Large intestine (tissue), 3 donors: ENCODE data around the gene KCNC1. TPM values are rescaled to one million over a fixed set of nuclear protein-coding genes. Genes with fewer than 3 reads are reported as not detected.
A peak's percentile ranks its signal among the peaks of the same experiment; 100 is the strongest.

ENCODE experiments used
- DNase-seq, 2 donors: peaks; one replicate each; pipeline versions ENCODE4 v3.0.0 to v3.0.0-alpha.2; 2013
- H3K27ac ChIP-seq: one replicate; pipeline ENCODE4 v1.5.1; 2013; ENCODE audit warnings: low read length
- H3K27me3 ChIP-seq: 2 replicates; pipeline ENCODE4 v1.6.1; 2013; ENCODE audit warnings: low read length; ENCODE audit not compliant: control insufficient read depth, insufficient read depth
- H3K36me3 ChIP-seq: 2 replicates; pipeline ENCODE4 v1.6.1; 2013; ENCODE audit warnings: low read length; ENCODE audit not compliant: control insufficient read depth, insufficient read depth
- H3K4me1 ChIP-seq: one replicate; pipeline ENCODE4 v1.6.1; 2013; ENCODE audit warnings: low read length; ENCODE audit not compliant: control insufficient read depth, insufficient read depth
- H3K4me3 ChIP-seq: one replicate; pipeline ENCODE4 v1.5.1; 2013; ENCODE audit warnings: low read length
- H3K9me3 ChIP-seq: one replicate; pipeline ENCODE4 v1.6.1; 2013; ENCODE audit warnings: mild to moderate bottlenecking, low read depth, low read length, moderate library complexity; ENCODE audit not compliant: control insufficient read depth
- WGBS: methylation state at CpG from one replicate; pipeline ENCODE4 v1.1.5; 2013; ENCODE audit warnings: low lambda C conversion rate; ENCODE audit not compliant: insufficient coverage; 5-methylcytosine and 5-hydroxymethylcytosine counted together
- polyA plus RNA-seq: library from polyadenylated mRNA; unstranded; fragments of 120-200 nt; gene quantifications from one replicate; pipeline ENCODE4 v1.2.1, GENCODE V29; 2013

The KCNC1 gene
- polyA plus RNA-seq, 1 donor = 2.4 TPM

DNA sequence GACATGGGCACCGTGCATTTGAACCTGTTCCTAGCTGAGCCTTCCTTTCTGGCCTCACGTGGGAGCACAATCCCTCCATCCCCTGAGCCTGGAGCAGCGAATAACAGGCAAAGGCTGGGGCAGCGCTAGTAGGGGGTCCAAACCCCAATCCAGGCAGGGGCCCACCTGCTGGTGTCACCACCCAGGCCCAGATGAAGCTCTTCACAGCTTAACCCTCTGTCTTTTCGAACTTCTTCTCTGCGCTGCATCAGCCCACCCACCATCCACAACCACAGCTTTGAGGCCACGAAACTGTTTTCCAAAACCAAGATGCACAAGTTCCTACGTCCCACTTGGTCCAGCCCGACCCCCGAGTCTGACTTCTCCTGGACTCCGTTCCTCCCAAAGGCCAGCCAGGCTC lies 11.5 kb downstream of the KCNC1 start:
- no peak for DNase-seq
- Histone ChIP-seq H3K27ac (no peak overlapping the region), H3K27me3 (peaks cover 4% of the 10 kb centered on the region), H3K4me1 (peaks cover 9% of the 10 kb centered on the region), H3K36me3 (no peaks in the 10 kb centered on the region), H3K4me3 (no peak overlapping the region), H3K9me3 (no peaks in the 10 kb centered on the region)
- 90% methylated on average over 6 of the region's 11 CpGs for WGBS

DNA sequence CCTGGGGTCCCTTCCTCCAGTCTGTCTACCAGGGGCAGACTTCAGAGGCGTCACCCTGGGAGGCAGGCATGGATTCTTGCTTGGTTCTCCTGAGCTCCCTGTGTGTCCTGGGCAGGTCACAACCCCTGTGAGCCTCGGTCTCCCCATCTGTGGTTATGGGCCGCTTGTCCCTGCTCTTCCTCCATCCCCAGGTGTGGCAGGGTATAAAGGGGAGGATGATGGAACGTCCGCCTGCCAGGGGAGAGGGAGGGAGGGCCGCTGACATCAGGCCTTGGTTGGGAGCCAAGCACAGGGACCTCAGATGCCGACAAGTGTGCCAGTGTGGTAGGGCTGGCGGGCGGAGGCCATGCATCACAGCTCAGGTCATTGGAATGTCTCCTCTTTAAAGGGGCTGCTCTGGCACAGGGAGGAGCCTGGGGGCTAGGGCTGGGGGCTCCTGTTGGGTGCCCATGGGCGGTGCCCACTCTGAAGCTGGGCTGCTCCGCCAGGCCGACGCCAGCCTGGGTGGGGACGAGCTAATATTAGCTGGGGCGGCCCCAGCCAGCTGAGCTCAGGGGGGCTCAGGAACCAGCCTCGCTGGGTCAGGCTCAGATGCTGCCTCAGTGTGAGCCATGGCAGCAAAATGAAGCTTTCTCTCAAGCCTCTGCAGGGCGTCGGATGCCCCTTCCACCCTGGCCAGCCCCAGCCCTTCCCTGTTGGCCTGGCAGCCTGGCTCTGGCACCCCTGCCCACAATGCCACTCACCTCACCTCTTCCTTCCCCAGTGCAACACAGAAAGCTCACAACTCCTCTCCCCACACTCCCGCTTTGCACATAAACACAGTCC lies 12.8 kb downstream of the KCNC1 start:
- WGBS = no CpG with 5 or more reads among the region's 19 CpGs
- Histone ChIP-seq H3K36me3 (no peaks in the 10 kb centered on the region), H3K4me3 (no peak overlapping the region), H3K27me3 (peaks cover 4% of the 10 kb centered on the region), H3K9me3 (no peaks in the 10 kb centered on the region), H3K27ac (no peak overlapping the region), H3K4me1 (peaks cover 9% of the 10 kb centered on the region)
- no peak for DNase-seq

DNA sequence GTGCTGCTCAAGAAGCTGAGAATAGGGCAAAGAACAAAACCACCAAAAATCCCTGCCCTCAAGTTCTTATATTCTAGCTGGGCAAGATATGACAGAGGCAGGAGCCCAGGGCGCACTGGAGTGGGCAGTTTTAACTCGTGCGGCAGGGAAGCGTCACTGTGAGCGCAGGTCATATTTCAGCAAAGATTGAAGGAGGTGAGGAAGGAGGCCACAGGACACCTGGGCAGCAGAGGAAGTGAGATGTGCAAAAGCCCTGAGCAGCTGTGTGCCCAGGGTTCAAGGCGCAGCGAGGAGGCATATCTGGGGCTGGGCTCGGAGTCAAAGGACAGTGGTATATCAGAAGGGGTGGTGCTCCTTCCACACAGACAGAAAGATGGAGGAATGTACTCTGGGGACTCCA lies 13.5 kb downstream of the KCNC1 start:
- peaks cover 9% of the 10 kb centered on the region for H3K4me1 ChIP-seq
- H3K4me3 ChIP-seq = no peak overlapping the region
- WGBS = no CpG with 5 or more reads among the region's 8 CpGs
- no peak for DNase-seq
- no peaks in the 10 kb centered on the region for H3K36me3 ChIP-seq
- H3K27ac ChIP-seq = no peak overlapping the region
- peaks cover 4% of the 10 kb centered on the region for H3K27me3 ChIP-seq
- no peaks in the 10 kb centered on the region for H3K9me3 ChIP-seq

DNA sequence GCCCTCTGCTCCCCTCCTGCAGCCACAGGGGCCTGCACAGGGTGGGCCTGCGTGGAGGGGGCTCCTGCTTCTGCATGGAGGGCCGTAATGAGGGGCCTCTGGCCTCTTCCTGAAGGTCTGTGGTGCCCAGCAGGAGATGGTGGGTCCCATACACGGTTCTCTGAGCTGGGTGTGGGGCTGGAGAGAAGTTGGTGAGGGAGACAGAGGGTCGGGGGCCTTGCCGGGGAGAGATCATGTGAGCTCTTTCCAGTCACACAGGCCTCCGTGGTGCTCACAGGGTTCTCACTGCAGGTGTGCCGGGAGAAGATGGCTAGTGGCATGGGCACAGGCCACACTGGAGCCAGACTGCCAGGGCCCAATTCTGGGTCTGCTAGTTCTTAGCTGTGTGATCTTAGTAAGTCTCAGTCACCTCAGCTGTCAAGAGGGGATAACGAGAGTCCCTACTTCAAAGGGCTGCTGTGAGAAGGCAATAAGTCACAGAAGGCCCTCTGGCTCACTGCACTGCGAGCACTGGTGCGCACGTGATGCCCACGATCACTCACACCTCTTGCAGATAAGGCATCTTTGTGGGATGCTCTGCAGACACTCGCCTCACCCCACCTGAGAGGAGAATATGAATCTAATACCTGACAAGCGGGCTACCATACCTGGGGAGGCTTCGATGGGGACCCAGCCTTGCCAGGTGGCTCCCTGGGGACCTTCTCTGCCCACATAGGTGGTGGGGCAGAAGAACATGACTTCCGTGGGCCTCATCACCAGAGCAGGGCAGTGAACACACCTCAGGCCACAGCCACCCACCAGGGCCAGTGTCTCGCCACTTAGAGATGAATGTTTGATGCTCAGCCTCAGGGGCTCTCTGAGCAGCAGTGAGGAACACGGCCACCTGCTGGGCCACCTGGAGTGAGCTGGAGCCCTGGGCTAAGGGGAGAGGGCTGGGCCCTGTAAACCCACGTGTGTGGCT lies 14.5 kb downstream of the KCNC1 start:
- Histone ChIP-seq H3K4me1 (peaks cover 9% of the 10 kb centered on the region), H3K36me3 (no peaks in the 10 kb centered on the region), H3K9me3 (no peaks in the 10 kb centered on the region), H3K4me3 (no peak overlapping the region), H3K27ac (no peak overlapping the region), H3K27me3 (peaks cover 4% of the 10 kb centered on the region)
- no CpG with 5 or more reads among the region's 19 CpGs for WGBS
- no peak for DNase-seq

DNA sequence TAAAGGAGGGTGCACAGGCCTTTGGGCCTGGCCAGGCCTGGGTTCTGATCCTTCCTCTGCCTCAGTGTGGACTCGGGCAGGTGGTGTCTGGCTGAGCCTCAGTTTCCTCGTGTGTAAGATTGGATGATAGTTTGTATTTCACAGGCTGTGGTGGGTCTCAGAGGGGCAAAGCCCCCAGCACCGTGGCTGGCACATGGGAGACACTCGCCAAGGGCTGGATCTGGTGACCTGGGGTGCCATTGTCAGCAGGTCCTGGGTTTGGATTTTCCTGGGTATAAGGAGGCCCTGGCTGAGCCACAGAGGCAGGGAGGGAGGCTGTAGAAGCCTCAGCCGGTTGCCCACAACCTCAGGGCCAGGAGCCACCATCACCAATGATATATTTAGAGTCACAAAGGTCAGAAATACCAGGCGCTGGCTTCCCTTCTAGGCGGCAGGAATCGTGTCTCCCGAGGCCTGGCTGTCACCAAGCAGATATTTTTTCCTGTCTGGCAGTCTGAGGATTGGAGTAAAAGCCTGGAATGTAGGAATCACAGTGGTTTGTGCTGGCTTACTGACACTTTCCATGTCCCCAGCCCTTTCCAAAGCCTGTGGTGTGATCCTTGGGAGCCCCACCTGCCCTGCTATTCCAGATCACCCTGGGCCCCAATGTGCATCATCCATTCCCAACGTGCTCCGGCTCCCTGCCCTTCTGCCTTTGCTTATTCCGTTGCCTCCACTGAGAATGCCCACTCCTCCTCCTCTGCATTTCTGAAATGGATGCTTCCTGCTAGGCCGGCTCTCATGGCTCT lies 15.6 kb downstream of the KCNC1 start:
- H3K27ac ChIP-seq = no peak overlapping the region

DNA sequence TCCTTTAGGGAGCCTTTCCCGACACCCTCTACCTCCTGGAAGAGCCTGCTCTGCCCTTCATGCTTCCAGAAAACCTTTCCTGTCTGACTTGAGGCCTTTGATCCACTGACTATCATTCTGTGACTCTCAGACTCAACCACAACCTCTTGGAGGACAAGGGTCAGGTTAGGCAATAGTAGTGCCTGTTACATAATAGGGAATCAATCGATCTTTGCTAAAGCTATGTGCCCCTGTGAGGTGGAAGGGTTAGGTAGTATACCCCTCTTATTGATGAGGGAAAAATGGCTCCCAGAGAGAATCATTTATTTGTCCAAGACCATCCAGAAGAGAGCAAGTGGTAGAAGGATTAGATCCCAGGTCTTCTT lies 16.2 kb downstream of the KCNC1 start:
- H3K27ac ChIP-seq = no peak overlapping the region
- peaks cover 9% of the 10 kb centered on the region for H3K4me1 ChIP-seq
- WGBS = no CpG with 5 or more reads among the region's 2 CpGs
- H3K4me3 ChIP-seq = no peak overlapping the region
- H3K27me3 ChIP-seq = peaks cover 4% of the 10 kb centered on the region
- H3K9me3 ChIP-seq = no peaks in the 10 kb centered on the region
- peak in 1 of 2 donors; percentile 50 for DNase-seq
- H3K36me3 ChIP-seq = no peaks in the 10 kb centered on the region

More for the DNA sequence above, 15.6 kb downstream of the KCNC1 start:
- H3K27me3 ChIP-seq = peaks cover 4% of the 10 kb centered on the region
- no peak overlapping the region for H3K4me3 ChIP-seq
- WGBS = no CpG with 5 or more reads among the region's 13 CpGs
- H3K36me3 ChIP-seq = no peaks in the 10 kb centered on the region
- peaks cover 9% of the 10 kb centered on the region for H3K4me1 ChIP-seq
- H3K9me3 ChIP-seq = no peaks in the 10 kb centered on the region
- DNase-seq = no peak

DNA sequence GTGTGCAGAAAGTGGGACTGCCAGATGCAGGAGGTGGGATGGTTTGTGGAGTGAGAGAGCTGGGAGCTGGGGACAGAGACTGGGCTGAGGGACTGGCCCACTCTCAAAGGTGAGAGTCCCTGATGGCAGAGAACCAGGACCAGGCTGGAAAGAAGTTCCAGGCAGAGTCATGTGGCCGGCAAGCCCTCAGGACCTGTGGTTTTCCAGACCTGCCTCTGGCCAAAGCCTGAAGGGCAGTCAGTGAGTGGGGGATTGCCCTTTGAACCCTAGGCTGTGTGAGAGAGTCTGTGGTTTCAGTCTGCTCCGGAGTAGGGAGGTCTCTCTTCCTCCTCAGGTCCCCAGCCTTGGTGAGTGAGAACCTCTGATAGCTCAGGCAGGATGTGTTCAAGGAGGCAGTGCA lies 17.0 kb downstream of the KCNC1 start:
- no CpG with 5 or more reads among the region's 2 CpGs for WGBS
- DNase-seq = no peak
- Histone ChIP-seq H3K4me3 (no peak overlapping the region), H3K9me3 (no peaks in the 10 kb centered on the region), H3K27me3 (peaks cover 4% of the 10 kb centered on the region), H3K4me1 (peaks cover 9% of the 10 kb centered on the region), H3K36me3 (no peaks in the 10 kb centered on the region), H3K27ac (no peak overlapping the region)

DNA sequence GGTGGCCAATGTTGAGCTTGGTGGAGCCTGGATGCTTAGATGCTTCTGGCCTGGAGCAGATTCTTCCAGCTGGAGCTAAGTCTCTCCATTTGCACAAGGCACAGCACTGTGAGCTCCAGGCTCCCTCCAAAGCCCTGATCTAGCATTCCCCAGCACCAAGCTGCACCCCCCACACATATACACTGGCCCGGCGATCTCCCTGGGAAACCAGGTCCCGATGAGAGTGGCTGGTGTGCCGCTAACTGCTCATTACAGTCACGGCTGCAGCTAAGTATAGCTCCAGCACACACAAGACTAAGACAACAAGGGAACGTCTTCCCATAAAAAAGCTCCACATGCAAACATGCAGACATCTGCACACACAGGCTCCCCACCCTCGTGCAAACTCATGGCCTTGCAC lies 17.6 kb downstream of the KCNC1 start:
- Histone ChIP-seq H3K36me3 (no peaks in the 10 kb centered on the region), H3K9me3 (no peaks in the 10 kb centered on the region), H3K4me1 (peaks cover 9% of the 10 kb centered on the region), H3K4me3 (no peak overlapping the region), H3K27ac (no peak overlapping the region), H3K27me3 (peaks cover 4% of the 10 kb centered on the region)
- no CpG with 5 or more reads among the region's 7 CpGs for WGBS
- no peak for DNase-seq

DNA sequence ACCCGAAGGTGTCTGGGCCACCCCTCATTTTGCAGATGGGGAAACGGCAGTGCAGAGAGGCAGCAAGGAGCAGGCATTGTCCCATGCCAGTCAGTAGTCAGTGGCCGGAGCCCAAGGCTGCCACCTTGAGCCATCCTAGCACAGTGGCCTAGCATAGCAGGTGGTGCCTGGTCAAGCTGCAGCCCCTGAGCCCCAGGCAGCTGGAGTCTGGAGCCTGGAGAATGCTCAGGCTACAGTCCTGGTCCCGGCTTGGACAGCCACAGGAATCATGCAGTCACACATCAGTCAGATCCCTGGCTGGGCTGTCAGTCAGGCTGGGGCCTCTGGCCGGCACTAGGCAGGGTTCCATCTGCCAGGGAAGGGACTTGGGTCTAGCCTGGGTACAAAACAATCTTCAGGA lies 18.6 kb downstream of the KCNC1 start:
- WGBS = no CpG with 5 or more reads among the region's 5 CpGs
- H3K9me3 ChIP-seq = no peaks in the 10 kb centered on the region
- H3K27ac ChIP-seq = no peak overlapping the region
- no peaks in the 10 kb centered on the region for H3K36me3 ChIP-seq
- peaks cover 4% of the 10 kb centered on the region for H3K27me3 ChIP-seq
- DNase-seq = no peak
- H3K4me1 ChIP-seq = peaks cover 9% of the 10 kb centered on the region
- no peak overlapping the region for H3K4me3 ChIP-seq

DNA sequence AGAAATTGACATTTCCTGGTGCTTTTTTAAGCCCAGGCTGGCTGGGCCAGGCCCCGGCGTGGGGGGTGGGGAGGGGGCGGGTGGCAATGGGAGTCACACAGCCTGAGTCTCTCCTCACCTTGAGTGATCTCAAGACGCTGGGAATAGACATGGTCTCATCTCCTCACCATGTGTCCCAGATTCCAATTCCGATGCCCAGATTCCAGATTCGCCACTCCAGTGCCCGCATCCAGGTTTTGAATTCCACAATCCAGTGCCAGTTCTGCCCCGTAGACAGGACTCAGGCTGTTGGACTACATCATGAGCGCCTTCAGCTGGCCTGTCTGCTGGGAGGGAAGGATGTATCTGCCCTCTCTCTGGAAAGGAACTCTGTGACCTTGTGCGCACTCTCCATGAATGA lies 19.1 kb downstream of the KCNC1 start:
- no CpG with 5 or more reads among the region's 10 CpGs for WGBS
- Histone ChIP-seq H3K4me1 (peaks cover 9% of the 10 kb centered on the region), H3K36me3 (no peaks in the 10 kb centered on the region), H3K9me3 (no peaks in the 10 kb centered on the region), H3K4me3 (no peak overlapping the region), H3K27me3 (peaks cover 4% of the 10 kb centered on the region), H3K27ac (no peak overlapping the region)
- DNase-seq = no peak
